NOMO-1 treated with DMSO at 0.1 percent for 48 hours (cell line): Measurements from ENCODE around the gene RAB3A.
A peak's percentile ranks its signal among the peaks of the same experiment; 100 is the strongest.

ENCODE experiments used
- DNase-seq: peaks from one replicate; lab custom pipeline; 2025; ENCODE audit not compliant: unreplicated experiment; lab: John Stamatoyannopoulos, UW

RAB3A gene

DNA sequence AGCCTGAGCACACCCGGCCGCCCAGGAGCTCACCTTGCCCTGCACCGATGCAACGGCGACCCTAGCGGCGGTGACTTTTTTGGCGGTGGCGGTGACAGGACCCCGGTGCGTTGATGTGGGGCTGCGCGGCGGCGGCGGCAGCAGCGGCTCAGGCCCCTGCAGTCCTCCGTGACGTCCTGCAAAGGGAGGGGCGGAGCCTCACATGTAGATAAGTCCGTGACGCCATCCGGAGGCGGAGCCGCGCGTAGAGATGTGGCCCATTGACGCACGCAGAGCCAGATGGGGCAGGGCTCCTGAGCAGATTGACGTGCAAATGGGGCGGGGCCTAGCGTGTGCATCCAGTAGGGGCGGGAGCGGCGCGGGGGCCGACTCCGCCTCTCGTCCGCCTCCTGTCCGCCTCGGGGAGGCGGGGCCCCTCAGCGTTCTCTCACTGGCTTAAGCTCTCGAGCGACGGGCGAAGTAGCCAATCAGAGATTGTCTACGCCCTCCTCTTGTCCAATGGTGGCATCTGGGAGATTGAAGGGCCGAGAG is at the start of gene RAB3A:
Gene RAB3A, minus strand, starts transcription at position 180 of the 531 bp plus-strand sequence. CDS start 1,302 bp downstream, outside the sequence.
- DNase-seq, result peak; percentile 100

GRCh38 chr19:18253130-18253529 is 49.3 kb upstream of the RAB3A start:
- DNase-seq, result no peak

DNA sequence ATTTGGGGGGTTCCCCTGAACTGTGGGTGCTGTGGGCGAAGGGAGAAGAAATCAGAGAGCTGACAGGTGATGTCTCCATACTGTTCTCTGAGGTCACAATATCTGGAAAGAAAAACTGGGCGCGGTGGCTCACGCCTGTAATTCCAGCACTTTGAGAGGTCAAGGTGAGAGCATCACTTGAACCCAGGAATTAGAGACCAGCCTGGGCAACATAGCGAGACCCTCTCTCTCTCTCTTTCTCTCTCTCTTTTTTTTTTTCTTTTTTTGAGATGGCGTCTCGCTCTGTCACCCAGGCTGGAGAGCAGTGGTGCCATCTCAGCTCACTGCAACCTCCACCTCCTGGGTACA is 48.5 kb upstream of the RAB3A start:
- no peak for DNase-seq

DNA sequence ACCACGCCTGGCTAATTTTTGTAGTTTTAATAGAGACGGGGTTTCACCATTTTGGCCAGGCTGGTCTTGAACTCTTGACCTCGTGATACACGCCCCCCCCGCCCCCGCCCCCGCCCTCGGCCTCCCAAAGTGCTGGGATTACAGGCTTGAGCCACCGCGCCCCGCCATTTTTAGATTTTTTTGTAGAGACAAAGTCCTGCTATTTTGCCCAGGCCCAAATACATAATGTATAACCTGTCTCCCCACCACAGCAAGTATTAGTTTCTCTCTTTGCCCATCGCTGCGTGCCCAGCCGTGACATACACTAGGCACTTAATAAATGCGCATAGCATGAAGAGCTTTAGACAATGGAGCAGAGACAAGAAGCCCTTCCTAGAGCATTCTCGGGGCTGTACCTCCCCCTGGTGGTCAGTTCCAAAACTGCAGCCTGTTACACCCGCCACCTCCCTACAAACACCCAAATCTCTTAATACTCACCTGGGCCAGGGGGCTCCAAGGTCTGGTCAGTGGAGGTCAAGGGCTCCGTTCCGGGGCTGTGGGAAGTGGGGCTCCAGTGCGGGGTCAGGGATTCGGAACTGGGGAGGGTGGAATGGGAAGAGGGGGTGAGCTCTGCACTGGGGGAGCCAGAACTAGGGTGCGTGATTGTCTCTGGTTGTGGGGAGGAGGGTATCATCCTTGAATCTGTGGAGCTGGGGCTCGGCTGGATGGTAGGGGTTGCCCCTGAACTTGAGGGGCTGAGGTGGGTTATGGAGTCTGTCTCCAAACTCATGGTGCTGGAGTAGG is 47.9 kb upstream of the RAB3A start:
- DNase-seq, result peak; percentile 55

DNA sequence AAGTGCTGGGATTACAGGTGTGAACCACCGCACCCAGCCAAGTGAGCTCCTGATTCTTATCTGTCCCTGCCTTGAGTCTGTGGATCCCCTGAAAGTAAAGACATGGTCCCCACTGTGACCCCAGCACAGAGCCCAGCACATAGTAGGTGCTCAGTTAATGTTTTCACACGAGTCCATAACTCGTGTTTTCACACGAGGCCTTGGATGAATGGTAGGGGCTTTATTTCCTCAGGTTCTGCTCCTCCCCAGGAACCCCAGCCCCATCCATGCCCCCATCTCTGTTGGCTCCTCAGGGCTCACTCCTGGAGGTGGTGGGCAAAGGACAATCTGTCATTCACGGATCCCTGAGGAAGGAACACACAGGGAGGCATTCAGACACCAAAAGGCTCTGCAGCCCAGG is 46.0 kb upstream of the RAB3A start:
- DNase-seq, result no peak

GRCh38 chr19:18245297-18245696 is 41.5 kb upstream of the RAB3A start:
- no peak for DNase-seq

- no peak for DNase-seq
Measured at GRCh38 chr19:18239303-18239702, 35.5 kb upstream of the RAB3A start.

GRCh38 chr19:18234194-18234593 is 30.4 kb upstream of the RAB3A start:
- no peak for DNase-seq

DNA sequence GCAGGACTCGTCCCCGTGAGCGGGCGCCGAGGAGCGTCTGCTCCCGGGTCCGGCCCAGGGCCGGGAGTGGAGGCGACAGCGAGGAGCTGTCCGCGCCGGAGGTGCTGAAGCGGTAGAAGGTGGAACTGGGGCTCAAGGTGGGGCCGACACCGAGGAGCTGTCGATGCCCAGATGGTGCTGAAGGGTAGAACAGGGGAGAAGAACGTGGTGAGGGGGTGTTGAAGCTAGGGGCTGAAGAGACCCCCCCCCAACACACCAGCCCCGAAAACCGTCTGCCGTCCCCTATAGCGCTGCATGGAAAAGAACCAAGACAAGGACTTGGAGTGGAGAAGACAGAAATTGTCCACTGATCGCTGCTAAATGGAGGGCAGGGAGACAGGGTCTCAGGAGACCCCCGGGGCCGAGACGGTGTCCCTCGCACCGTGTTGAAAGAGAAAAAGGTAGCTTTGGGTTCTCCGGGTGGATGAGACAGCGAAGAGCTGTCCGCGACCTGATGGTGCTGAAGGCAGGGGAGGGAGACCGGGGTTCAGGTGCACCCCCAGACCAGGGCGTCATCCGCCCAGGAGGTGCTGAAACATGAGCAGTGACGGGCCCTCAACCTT is 29.5 kb upstream of the RAB3A start:
- DNase-seq, result peak; percentile 49

DNA sequence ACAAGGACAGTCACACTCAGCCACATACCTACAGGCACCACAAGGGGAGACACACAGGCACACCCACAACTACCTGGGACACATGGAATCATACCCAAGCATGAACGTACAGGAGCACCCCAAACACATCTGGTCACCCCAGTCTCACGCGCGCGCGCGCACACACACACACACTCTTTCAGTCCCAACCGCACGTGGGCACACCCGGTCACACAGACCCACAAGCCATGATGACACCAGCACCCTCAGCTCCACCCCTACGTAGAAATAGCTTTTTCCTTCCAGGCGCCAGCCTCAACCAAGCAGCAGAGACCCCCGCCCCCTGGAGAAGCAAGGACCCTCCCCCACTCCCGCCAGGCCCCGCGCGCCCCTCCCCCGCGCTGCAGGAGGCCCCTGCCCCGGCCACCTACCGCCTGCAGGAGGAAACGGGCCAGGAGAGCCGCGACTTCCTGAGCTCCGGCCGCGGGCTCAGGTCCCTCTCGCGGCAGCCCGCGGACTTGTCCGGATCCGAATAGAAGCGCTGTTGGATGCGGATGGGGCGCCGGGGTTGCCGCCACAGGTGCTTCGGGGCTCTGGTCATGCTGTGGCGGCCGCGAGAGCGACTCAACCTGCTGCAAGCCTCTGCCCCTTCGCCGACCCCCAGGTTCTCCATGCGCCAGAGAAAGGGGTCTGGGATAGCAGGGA is 28.8 kb upstream of the RAB3A start:
- no peak for DNase-seq

DNA sequence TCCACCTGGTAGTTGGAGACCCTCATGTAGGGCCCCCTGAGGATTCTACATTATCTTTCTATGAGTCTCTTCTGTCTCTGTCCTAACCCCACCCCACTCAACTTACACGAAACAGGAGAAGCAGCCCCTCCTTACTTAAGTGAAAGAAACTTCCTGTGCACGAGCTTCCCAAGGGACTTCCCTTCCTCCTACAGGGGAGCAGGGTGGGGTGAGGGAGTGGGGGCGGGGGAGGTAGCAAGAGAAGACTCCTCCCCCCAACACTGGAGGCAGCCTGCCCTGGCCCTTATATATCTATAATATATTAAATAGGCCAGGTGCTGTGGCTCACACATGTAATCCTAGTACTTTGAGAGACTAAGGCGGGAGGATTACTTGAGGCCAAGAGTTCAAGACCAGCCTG is 27.9 kb upstream of the RAB3A start:
- DNase-seq, result no peak

GRCh38 chr19:18230941-18231734 is 27.3 kb upstream of the RAB3A start:
- no peak for DNase-seq

- no peak for DNase-seq
Measured at GRCh38 chr19:18229915-18230314, 26.1 kb upstream of the RAB3A start.

DNA sequence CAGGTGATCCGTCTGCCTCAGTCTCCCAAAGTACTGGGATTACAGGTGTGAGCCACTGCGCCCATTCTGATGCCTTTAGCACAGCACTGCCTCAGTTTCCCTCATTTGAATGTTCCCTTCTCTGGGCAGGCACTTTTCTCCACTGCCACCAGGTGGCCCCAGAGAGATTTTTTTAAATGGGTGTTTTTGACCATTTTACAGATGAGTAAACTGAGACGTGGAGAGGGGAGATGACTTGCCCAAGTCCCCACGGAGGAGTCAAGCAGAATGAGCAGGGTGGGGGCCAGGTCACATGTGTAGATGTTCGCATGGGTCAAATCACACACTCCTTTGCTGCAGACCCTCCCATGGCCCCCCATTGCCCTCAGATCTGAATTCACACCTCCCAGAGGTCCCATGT is 25.6 kb upstream of the RAB3A start:
- DNase-seq, result no peak

- no peak for DNase-seq
Measured at GRCh38 chr19:18227781-18228271, 24.0 kb upstream of the RAB3A start.

DNA sequence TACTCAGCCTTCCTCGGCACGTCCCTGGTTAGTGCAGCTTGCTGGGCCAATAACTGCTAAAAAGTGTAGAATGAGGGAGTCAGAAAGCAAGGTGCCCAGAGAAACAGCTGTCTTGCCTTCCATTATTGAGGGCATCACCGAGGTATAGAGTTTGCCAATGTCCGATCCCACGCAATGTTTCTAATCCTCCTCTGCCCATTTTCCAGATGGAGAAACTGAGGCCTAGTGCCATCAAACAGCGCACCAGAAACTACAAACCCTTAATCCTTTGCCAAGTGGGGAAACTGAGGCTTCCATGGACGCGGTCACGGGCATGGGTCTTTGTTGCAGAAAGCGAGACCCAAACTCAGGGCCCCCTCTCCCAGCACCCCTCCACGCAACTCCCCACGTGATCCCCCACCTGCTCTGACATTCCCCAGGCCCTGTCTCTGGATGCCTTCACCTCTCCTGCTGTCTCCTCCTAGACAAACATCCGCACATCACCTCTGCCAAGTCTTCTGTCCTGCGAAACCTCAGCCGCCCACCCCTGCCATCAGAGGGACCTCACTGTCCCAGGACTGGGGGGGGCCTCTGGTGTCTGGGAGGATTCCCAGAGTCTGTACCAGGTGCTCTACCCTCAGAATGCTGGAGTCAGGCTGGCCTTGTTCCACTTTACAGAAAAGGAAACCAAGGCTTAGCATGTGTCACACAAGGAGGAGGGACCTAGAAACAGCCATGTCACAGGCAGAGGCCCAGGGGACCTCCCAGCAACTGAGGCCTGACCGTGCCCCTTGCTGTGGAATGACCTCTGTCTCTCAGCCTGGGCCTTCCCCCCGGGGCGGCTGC is 23.3 kb upstream of the RAB3A start:
- DNase-seq, result no peak

DNA sequence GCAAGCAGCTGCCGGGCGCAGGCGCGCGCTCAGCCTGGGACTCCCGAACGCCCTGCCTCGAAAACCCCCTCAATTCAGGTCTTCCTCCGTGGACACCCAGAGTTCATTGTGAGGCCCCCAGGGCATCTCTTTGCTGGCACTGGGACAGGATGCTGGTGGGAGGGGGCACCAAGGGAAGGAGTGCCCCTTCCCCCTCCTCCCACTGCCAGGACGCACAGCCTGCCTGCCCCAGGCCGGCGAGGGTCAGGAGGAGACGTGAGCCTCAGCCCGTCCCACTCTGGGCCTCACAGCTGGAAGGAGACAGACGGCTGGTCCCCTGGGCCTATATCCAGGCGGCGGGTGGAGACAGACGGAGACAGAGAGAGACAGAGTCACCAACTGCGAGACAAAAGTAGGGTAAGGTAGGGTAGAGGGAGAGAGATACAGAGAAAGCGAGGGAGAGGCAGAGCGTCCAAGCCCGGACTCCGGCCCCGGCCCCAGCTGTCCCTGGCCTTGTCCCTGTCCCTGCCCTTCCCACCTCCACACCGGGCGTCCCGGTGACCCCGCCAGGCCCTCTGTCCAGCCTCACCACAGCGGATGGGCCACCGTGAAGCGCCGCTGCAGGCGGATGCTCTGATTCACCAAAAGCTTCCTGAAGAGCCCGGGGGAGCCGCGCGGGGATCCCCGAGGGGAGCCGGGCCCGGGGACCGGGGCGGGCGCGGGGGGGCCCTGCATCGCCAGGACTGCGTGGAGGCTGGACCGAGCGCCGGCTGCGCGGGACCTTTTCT is 22.0 kb upstream of the RAB3A start, which contains the start of gene PDE4C:
Gene PDE4C, minus strand, starts transcription at position 737 of the 767 bp plus-strand sequence. Its CDS starts 23 bp downstream, at position 714.
- DNase-seq, result no peak

GRCh38 chr19:18225355-18225701 is 21.5 kb upstream of the RAB3A start:
- DNase-seq, result no peak
